Central memory CD4-positive, alpha-beta T cell (primary cell): ENCODE measurements around the gene EDIL3.
"Not testable (repeated sequence)": the region's sequence is repeated elsewhere in the genome, so short reads cannot be mapped to it uniquely, and the experiment has no call there.

ENCODE experiments used
- DNase-seq: peaks from one replicate; pipeline ENCODE4 v3.0.0; 2022

EDIL3 gene

GRCh38 chr5:84057211-84057610 is 327.5 kb downstream of the EDIL3 start:
- DNase-seq, result no peak

- no peak for DNase-seq
These were observed 338.7 kb downstream of the EDIL3 start for GRCh38 chr5:84045964-84046363.

DNA sequence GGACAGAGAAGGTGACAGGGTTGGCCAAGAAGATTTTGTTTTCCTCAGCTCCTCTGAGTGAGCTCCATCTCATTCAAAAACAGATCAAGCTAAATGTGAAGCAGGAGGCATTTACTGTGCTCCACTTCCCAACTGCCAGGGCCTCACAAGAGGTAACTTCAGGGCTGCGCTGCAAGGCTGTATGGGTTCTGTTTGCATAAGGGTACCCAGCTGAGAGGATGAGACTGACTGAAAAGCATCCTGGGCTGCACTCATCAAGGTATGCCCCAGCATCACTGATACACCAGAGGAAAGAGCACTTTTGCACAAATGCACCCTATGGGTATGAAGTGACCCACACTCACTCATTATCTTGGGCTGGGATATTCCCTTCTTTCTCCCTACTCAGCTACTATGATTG is 347.8 kb downstream of the EDIL3 start:
- DNase-seq, result no peak

DNA sequence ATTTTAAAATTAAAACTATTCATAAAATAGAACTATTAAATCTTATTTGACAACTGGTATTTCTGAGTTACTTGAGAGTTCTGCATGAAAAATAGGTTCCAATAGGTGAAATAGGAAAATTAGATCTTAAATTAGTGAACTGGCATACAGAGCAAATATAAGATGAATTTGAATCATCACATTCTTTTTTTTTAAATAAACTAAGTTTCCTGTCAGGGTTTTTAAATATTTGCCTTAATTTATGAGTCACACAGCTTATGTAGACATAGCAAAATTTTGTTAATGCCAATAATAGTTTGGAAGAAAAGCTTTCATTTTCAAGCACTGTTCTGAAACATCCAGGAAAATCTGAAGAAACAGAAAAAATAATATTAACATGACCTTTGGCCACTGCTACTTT is 352.4 kb downstream of the EDIL3 start:
- no peak for DNase-seq

- DNase-seq, result no peak
These were observed 356.6 kb downstream of the EDIL3 start for GRCh38 chr5:84028093-84028492.

- DNase-seq, result not testable (repeated sequence)
These were observed 366.2 kb downstream of the EDIL3 start for GRCh38 chr5:84018521-84018920.

DNA sequence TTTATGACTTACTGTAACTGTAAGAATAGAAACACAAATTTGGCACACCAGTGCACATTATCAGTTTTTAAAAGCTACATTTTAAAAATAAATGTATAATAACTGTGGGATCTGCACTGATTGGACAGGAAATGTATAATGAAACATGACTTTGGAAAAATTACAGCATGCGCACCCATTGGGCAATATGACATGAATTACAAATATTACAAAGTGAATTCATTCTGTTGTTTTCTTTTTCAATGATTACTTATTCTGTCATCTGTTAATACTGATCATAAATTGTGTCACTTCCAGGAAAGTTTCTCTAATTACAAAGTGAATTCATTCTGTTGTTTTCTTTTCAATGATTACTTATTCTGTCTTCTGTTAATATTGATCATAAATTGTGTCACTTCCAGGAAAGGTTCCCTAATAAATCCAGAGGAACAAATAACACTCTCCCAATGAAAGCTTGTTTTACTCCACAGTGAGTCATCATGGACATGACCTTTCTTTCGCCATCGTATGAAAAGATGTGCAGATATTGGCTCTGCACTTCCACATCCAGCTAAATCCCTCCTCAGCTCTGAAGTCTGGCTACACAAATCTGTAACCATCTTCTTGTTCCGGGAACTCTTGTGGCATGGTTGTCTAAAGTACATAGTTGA is 367.0 kb downstream of the EDIL3 start:
- DNase-seq, result no peak

DNA sequence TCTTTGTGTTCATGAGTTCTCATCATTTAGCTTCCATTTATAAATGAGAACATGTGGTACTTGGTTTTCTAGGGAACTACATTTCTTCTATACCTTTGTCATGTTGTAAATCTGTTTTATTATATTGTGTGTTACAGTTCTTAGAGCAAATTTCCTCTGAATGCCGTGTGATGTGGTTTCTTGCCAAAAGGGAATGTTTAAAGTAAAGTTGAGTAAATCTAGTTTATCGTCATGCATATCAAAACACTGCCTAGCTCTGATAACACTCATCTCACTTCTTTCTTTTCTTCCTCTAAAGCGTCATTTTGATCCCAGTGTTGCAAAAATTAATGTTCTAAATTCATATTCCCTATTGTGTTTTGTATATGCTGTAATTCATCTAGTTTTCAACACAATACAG is 368.6 kb downstream of the EDIL3 start:
- no peak for DNase-seq

DNA sequence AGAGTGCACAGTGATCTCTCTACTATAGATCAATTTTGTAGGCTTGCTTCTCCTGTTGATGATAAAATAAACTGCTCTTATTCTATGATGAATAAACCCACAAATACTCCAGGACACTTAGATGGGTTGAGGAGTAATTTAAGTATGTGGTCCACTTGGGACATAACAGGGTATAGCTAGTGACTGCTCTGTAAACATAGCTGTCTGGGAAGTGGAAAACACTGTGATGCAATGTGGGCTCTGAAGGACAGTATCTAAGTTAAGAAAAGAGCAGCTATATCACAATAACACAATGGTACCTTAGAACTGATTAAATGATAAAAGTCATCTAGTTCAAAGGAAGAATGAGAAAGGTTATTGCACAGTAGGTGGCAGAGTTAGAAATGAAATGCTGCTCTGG is 369.7 kb downstream of the EDIL3 start:
- DNase-seq, result no peak

- no peak for DNase-seq
These were observed 390.9 kb downstream of the EDIL3 start for GRCh38 chr5:83993803-83994202.

- no peak for DNase-seq
These were observed 393.0 kb downstream of the EDIL3 start for GRCh38 chr5:83991566-83992224.

- DNase-seq, result no peak
These were observed 396.4 kb downstream of the EDIL3 start for GRCh38 chr5:83988293-83988685.

DNA sequence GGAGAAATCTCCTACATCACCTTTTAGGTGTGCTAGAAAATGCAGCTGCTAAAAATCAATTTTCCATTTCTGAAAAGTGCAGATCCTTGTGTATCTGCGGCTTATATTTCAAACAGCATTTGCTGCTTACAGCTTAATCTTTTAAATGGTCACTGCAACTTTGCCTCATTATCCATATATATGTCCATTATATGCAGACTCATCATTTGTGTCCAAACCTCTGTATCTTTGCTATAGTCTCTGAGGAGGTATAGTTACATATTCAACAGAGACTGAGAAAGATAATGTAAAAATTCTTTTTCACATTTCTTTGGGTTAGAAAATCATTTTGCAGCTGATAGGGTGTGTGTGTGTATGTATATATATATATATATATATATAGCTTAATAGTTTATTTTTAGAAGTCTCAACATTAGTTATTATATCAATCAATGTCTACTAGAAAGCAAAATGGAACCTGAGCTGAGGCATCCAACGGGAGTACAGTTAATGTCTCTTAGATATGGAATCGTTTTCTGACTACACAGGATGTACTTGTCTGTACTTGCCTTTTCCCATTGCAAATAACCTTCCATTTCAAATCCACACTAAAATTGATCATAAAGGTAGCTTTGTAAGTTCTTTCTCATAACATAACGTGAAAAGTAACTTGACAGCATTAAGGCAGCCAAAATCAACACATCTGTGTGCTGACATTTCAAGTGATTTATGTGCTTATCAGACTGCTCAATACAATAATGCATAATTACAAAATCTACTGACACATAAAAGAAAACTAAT is 397.0 kb downstream of the EDIL3 start:
- DNase-seq, result no peak

DNA sequence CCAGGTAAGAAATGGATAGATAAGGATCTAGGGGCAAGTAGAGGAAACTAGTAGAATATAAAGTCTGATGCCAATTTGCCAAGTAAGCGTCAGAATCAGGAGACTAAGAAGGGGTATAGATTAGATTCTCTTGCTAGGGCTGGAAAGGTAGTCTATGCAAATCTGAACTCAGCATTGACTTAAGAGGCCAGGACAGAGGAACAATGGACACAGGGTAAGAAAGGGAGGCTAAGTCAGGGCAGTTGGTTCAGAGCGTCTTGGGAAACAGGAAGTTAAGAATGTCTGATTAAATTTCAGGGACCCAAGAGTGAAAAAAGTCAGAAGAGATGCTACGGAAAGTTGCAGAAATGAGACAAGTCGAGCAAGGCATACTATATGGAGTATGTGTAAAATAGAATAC is 400.8 kb downstream of the EDIL3 start:
- DNase-seq, result no peak

DNA sequence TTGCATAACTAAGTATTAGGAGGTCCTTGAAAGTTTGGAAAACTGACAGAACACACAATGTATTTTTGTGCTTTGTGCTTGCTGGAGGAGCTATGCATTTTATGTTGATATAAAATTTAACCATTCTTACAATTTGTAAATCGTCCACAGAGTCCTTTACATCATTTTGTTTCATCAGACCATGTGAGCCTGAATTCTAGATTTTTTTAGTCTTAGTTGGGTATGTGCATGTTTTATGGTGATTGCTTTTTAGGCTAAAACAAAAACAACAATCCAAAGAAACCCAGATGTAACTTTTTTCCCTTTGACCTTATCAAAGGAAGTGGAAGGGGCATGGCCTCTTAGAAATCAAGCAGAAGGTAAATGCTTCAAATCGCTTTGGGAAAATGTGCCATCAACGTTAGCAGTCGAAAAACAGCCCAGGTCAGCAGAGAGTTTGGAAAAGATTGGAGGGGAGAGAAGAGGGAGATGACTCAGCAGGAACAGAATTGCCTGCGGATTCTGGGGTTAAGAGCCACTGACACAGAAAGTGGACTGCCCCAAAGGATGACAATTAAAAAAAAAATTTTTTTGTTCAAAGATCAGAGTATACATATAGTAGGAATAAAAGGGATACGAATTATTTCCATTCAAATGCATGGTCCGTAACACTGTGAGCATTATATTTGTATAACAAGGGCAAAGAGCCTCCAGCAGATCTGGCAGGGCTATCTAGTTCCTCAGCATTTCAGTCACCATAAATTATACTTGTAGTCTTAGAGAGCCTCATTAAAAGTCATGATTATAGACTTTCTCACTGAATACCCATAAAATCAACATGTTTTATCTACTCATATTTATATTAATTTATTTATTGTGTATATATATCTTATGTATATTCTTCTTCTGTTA is 410.5 kb downstream of the EDIL3 start:
- DNase-seq, result no peak

DNA sequence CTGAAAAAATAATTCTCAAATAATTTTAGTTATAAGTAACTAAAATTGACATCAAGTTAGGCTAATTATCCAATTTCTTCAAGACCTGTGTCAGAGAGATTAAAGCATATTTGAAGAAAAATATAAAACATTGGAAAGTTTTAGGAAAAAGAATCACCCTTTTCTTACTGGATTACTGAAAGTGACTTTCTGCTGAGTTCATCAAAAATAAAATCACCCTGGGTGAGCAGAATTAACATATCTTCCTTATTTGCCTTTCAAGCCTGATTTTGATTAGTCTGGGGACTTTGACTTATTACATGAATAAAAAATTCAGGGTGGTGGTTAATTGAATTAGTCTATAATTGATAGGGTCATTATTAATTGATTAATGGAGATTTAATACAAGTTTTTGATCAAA is 411.8 kb downstream of the EDIL3 start:
- no peak for DNase-seq

DNA sequence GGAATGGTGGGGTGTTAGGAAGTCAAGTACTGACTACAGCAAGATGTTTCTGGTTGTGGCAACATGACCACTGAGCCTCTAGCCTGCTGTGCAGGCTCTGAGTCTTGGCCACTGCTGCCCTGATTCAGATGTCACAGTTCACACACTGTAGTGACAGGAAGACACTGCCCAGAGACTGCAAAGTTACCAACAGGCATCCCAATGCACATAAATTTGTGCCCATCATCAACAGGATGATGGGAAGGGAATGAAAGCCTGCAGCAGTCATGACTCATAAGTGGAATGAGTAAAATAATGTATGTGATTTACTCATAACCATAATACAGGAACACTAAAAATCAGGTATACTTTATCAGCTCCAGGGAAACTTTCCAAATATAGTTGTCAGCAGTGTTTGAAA is 412.4 kb downstream of the EDIL3 start:
- no peak for DNase-seq

DNA sequence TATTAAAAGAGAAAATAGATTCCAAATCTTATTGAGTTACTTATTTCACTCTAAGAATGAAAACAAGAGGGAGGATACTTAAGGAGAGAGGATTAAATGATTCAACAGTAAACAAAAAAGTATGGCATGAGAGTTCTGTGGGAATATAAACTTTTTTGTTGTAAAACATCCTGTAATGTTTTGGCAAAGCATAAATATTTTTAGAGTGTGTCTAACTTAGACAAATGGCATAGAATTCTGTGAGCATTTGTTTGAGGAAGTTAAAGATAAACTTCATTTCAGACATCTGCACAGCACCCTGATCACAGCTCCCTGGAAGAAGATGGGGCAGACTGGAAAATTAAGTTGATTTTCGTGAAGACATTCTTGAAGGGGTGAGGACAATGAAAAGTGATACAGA is 417.3 kb downstream of the EDIL3 start:
- DNase-seq, result no peak

GRCh38 chr5:83965441-83965840 is 419.2 kb downstream of the EDIL3 start:
- DNase-seq, result no peak

DNA sequence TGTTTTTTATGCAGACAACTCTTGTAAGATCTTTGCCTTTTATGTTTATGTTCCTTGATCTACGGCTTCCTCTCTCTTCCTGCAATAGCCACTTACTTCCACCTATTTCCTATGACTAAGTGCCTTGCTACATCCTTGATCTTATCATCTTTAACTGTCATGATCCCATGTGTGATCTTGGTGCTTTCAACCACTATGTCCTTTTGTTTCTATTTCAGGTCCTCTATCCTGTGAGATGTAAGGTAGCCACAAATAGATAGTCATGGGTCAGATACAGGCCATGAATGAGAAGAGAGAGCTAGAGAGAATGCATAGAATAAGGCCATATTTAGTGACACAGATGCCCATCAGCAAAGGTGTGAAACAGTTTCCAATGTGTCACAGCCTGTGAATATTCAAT is 420.4 kb downstream of the EDIL3 start:
- no peak for DNase-seq

GRCh38 chr5:83957188-83957587 is 427.5 kb downstream of the EDIL3 start:
- DNase-seq, result no peak

DNA sequence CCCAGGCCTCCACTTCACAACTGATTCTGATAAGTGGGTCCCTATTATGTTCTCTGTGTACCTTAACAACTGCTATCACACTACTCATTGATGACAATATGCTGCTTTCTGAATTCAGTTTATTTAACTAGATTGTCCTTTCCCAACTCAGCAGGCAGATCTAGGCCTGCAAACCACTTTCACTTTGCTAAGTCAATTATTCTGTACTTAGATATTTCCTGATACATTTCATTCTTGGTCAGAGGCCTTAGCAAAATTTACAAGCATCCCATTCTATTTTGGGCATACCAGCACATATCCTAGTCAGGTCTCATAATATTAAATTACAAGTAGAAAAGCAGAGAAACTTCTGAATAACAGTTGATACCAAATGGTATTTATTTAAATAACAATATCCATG is 428.3 kb downstream of the EDIL3 start:
- no peak for DNase-seq

DNA sequence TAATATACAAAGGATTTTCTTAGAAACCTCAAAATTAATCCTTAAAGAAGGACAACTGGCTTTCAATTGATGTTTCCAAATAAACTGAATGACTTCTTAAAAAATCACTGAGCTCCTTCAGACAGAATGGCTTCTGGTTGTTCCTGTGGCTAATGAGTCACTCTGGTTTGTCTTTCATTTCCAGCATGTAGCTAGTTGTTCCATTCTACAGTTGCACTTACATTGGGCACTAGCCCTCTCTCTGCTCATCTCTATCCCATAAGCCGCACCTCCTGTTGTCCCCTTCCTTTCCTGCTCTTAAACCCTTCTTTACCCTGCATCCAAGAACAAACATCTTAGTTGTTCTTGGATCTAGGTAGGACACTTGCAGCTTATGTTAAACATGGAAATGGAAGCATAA is 428.8 kb downstream of the EDIL3 start:
- DNase-seq, result no peak
